ENCODE results near the gene PRKG2. TPM values are rescaled to one million over a fixed set of nuclear protein-coding genes. Genes with fewer than 3 reads are reported as not detected.

The PRKG2 gene
- total and polyA plus RNA-seq, 2 of the 13 experiments (the other 11 are each of a cell fraction or from before 2014, with no cell fraction given): 0.04 TPM

DNA sequence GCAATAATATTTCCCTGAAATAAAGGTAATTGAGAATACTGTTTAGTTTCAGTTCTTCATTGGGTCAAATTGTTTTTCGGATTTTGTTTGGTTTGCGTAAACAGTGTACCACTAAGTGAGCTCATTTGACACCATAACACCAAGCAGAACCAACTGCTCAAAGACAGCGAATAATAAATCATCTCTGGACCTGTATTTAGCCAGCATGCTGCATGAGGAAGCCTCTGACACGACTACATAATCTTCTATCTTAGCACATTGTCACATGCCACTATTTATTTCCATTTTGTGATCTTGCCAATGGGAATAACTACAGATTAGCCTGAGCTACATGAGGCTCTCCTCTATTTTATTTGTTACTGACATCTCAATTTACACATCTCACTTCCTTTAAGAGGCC, 12.1 kb upstream of the PRKG2 start:
- ChIA-PET CTCF (ENCODE audit: low intra/inter-chr PET ratio, low total read pairs) (no interaction called here), POLR2A (no interaction called here)
- H3K27me3 ChIP-seq (ENCODE audit: control insufficient read depth in 1 of 2, insufficient read depth in 2 of 2, low read length in 2 of 2): no peaks in the 10 kb centered on the region
- no peaks in the 10 kb centered on the region for H4K20me1 ChIP-seq (ENCODE audit: insufficient read depth, low read length)
- no peak for DNase-seq (ENCODE audit: low spot score)
- FAIRE-seq: no peak
- H3K79me2 ChIP-seq (ENCODE audit: insufficient read depth, low read length): no peaks in the 10 kb centered on the region
- no peak overlapping the region for H2AFZ ChIP-seq (ENCODE audit: low read length)
- H3K9ac ChIP-seq (ENCODE audit: insufficient read depth, low read depth, low read length): no peak overlapping the region
- BruUV-seq (replicated peaks): no TSS peak
- peaks cover 16% of the 10 kb centered on the region for H3K9me3 ChIP-seq (ENCODE audit: low read length)
- in situ Hi-C loops (cut with HindIII; ENCODE audit: extremely low pct_ligation_motif_present, low pct_unique_long_range_greater_than_20kb) (no loop called here), intact Hi-C loops (cut with micrococcal nuclease; ENCODE audit: unreplicated experiment) (no loop called here)
- WGBS (ENCODE audit: low lambda C conversion rate): 0% methylated on average over 4 of the region's 4 CpGs
- ATAC-seq: no peak
- no peaks in the 10 kb centered on the region for H3K4me1 ChIP-seq (ENCODE audit: insufficient read depth, low read length)
- H3K27ac ChIP-seq (ENCODE audit: extremely low read length, insufficient read depth, low read length): no peak overlapping the region
- H3K4me3 ChIP-seq (replicated peaks in 1 of 3; ENCODE audit: insufficient read depth in 1 of 3, low read depth in 2 of 3, low read length in 3 of 3): no peak overlapping the region
- TF ChIP-seq ZNF17 (CRISPR knock-in tag; IDR thresholded peaks at IDR 0.05) (no peak), ZIK1 (CRISPR knock-in tag; IDR thresholded peaks at IDR 0.05; ENCODE audit: borderline replicate concordance, low read depth) (no peak), ZFP36L1 (CRISPR knock-in tag; IDR thresholded peaks at IDR 0.05) (no peak), ZNF101 (CRISPR knock-in tag; IDR thresholded peaks at IDR 0.05; ENCODE audit: borderline replicate concordance, low read depth) (no peak), ZFAT (CRISPR knock-in tag; conservative IDR thresholded peaks at IDR 0.05) (no peak), ZNF552 (CRISPR knock-in tag; IDR thresholded peaks at IDR 0.05; ENCODE audit: borderline replicate concordance) (no peak), MTA3 (CRISPR knock-in tag; IDR thresholded peaks at IDR 0.05) (no peak), CEBPB (IDR thresholded peaks at IDR 0.05; ENCODE audit: borderline replicate concordance, low read depth, low read length) (no peak)
- TF ChIP-seq, protein P1, sequence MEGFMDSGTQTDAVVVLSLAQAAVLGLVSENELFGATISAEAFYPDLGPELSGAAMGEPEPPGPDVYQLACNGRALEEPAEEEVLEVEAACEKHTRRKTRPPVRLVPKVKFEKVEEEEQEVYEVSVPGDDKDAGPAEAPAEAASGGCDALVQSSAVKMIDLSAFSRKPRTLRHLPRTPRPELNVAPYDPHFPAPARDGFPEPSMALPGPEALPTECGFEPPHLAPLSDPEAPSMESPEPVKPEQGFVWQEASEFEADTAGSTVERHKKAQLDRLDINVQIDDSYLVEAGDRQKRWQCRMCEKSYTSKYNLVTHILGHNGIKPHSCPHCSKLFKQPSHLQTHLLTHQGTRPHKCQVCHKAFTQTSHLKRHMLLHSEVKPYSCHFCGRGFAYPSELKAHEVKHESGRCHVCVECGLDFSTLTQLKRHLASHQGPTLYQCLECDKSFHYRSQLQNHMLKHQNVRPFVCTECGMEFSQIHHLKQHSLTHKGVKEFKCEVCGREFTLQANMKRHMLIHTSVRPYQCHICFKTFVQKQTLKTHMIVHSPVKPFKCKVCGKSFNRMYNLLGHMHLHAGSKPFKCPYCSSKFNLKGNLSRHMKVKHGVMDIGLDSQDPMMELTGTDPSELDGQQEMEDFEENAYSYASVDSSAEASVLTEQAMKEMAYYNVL (CRISPR knock-in tag; IDR thresholded peaks at IDR 0.05; ENCODE audit: borderline replicate concordance): no peak
- TF ChIP-seq, protein P2, sequence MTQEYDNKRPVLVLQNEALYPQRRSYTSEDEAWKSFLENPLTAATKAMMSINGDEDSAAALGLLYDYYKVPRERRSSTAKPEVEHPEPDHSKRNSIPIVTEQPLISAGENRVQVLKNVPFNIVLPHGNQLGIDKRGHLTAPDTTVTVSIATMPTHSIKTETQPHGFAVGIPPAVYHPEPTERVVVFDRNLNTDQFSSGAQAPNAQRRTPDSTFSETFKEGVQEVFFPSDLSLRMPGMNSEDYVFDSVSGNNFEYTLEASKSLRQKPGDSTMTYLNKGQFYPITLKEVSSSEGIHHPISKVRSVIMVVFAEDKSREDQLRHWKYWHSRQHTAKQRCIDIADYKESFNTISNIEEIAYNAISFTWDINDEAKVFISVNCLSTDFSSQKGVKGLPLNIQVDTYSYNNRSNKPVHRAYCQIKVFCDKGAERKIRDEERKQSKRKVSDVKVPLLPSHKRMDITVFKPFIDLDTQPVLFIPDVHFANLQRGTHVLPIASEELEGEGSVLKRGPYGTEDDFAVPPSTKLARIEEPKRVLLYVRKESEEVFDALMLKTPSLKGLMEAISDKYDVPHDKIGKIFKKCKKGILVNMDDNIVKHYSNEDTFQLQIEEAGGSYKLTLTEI (CRISPR knock-in tag; conservative IDR thresholded peaks at IDR 0.05): no peak
- no peak overlapping the region for H3K4me2 ChIP-seq (ENCODE audit: low read depth, low read length)
- H3K36me3 ChIP-seq (replicated peaks in 1 of 2; ENCODE audit: control insufficient read depth in 1 of 2, insufficient read depth in 2 of 2, low read length in 2 of 2): no peaks in the 10 kb centered on the region
